IMR-90 (cell line): ENCODE measurements around the gene RBM23. TPM values are rescaled to one million over a fixed set of nuclear protein-coding genes. Genes with fewer than 3 reads are reported as not detected.

ENCODE experiments used
- ATAC-seq: fragments of 200-7000 bp; cut with Tn5 transposase; 2 replicates; pipeline ENCODE4 v1.9.1; 2020; ENCODE audit warnings: low read depth, mild to moderate bottlenecking, moderate library complexity
- BruUV-seq: library from RNA; stranded (reverse); fragments of 400-500 nt; replicated peaks from 2 replicates; lab custom pipeline; 2021; lab: Mats Ljungman, UMichigan
- CTCF ChIA-PET: fragments of 300-600 bp; formaldehyde crosslinking; extraction: SDS; loops from one replicate; lab custom pipeline; 2021; ENCODE audit warnings: antibody characterized with exemption; lab: Yijun Ruan, JAX
- POLR2A ChIA-PET: fragments of 300-600 bp; sonication (Branson Sonifier 250); formaldehyde crosslinking; loops from one replicate; lab custom pipeline; 2022; ENCODE audit warnings: antibody characterized with exemption; ENCODE audit not compliant: unreplicated experiment; lab: Charles Lee
- DNase-seq: peaks from one replicate; pipeline ENCODE4 v3.0.0; 2013
- H2AFZ ChIP-seq: replicated peaks from 2 replicates; pipeline ENCODE3; 2013; ENCODE audit warnings: low read length, mild to moderate bottlenecking; ENCODE audit not compliant: poor library complexity
- H2AK5ac ChIP-seq: 2 replicates; pipeline ENCODE4 v1.6.1; 2013; ENCODE audit warnings: low read depth, low read length, inconsistent platforms
- H2AK9ac ChIP-seq: replicated peaks from 2 replicates; pipeline ENCODE3; 2013; ENCODE audit warnings: mild to moderate bottlenecking, low read depth, low read length, moderate library complexity; ENCODE audit not compliant: poor library complexity
- H2BK120ac ChIP-seq: 2 replicates; pipeline ENCODE4 v1.6.1; 2013; ENCODE audit warnings: low read depth, low read length, inconsistent platforms
- H2BK15ac ChIP-seq: 3 replicates; pipeline ENCODE4 v1.6.1; 2013; ENCODE audit warnings: low read depth, low read length, inconsistent platforms
- H2BK20ac ChIP-seq: 2 replicates; pipeline ENCODE4 v1.6.1; 2013; ENCODE audit warnings: low read depth, mild to moderate bottlenecking, inconsistent platforms, low read length, moderate library complexity
- H2BK5ac ChIP-seq: 2 replicates; pipeline ENCODE4 v1.6.1; 2013; ENCODE audit warnings: mild to moderate bottlenecking, low read depth, low read length, inconsistent platforms; ENCODE audit not compliant: poor library complexity, severe bottlenecking
- H3K14ac ChIP-seq: replicated peaks from 2 replicates; pipeline ENCODE4 v1.6.1; 2013; ENCODE audit warnings: low read depth, low read length, inconsistent platforms
- H3K18ac ChIP-seq: 2 replicates; pipeline ENCODE4 v1.6.1; 2013; ENCODE audit warnings: low read depth, low read length, control low read depth
- H3K23ac ChIP-seq: 2 replicates; pipeline ENCODE4 v1.6.1; 2013; ENCODE audit warnings: low read depth, low read length, inconsistent platforms
- H3K27ac ChIP-seq: 2 replicates; pipeline ENCODE4 v1.5.1; 2013; ENCODE audit warnings: mild to moderate bottlenecking, control low read depth, low read length; ENCODE audit not compliant: insufficient read depth
- H3K27me3 ChIP-seq: 2 replicates; pipeline ENCODE4 v1.6.1; 2013; ENCODE audit warnings: low read length; ENCODE audit not compliant: control insufficient read depth, insufficient read depth
- H3K36me3 ChIP-seq: 2 replicates; pipeline ENCODE4 v1.6.1; 2013; ENCODE audit warnings: low read length, mixed read lengths; ENCODE audit not compliant: control insufficient read depth, insufficient read depth
- H3K4ac ChIP-seq: 2 replicates; pipeline ENCODE4 v1.6.1; 2013; ENCODE audit warnings: low read depth, low read length, inconsistent platforms
- H3K4me1 ChIP-seq: 2 replicates; pipeline ENCODE4 v1.6.1; 2013; ENCODE audit warnings: low read length, mixed read lengths; ENCODE audit not compliant: control insufficient read depth, insufficient read depth
- H3K4me2 ChIP-seq: 2 replicates; pipeline ENCODE4 v1.6.1; 2013; ENCODE audit warnings: low read depth, mild to moderate bottlenecking, control low read depth, low read length, moderate library complexity
- H3K4me3 ChIP-seq: 2 replicates; pipeline ENCODE4 v1.5.1; 2013; ENCODE audit warnings: low read depth, mild to moderate bottlenecking, control low read depth, low read length, moderate library complexity; ENCODE audit not compliant: insufficient read depth
- H3K56ac ChIP-seq: 2 replicates; pipeline ENCODE4 v1.6.1; 2013; ENCODE audit warnings: low read length, inconsistent platforms; ENCODE audit not compliant: insufficient read depth; ENCODE audit errors: extremely low read depth
- H3K79me1 ChIP-seq, 2 experiments: 2 replicates each; pipeline ENCODE4 v1.6.1; 2013; ENCODE audit warnings: low read length in 2 of 2, inconsistent platforms in 1 of 2, low read depth in 1 of 2
- H3K9ac ChIP-seq: 2 replicates; pipeline ENCODE4 v1.6.1; 2013; ENCODE audit warnings: low read depth, low read length, control low read depth
- H3K9me1 ChIP-seq: 2 replicates; pipeline ENCODE4 v1.6.1; 2013; ENCODE audit warnings: low read length, inconsistent platforms; ENCODE audit not compliant: insufficient read depth
- H3K9me3 ChIP-seq: 2 replicates; pipeline ENCODE4 v1.6.1; 2013; ENCODE audit warnings: low read length; ENCODE audit not compliant: control insufficient read depth, insufficient read depth
- H4K20me1 ChIP-seq: 2 replicates; pipeline ENCODE4 v1.6.1; 2013; ENCODE audit warnings: low read length, inconsistent platforms; ENCODE audit not compliant: insufficient read depth
- H4K5ac ChIP-seq: 2 replicates; pipeline ENCODE4 v1.6.1; 2013; ENCODE audit warnings: mild to moderate bottlenecking, low read depth, low read length, control low read depth
- H4K8ac ChIP-seq, 2 experiments: 2 replicates each; pipeline ENCODE4 v1.6.1; 2013; ENCODE audit warnings: low read depth in 2 of 2, low read length in 2 of 2, control low read depth in 1 of 2, inconsistent platforms in 1 of 2
- H4K91ac ChIP-seq: 2 replicates; pipeline ENCODE4 v1.6.1; 2013; ENCODE audit warnings: low read depth, low read length, inconsistent platforms; ENCODE audit not compliant: insufficient read depth
- BHLHE40 ChIP-seq: fragments of 150-350 bp; IDR thresholded peaks from 2 replicates; pipeline ENCODE4 v1.6.1; 2016; ENCODE audit warnings: mild to moderate bottlenecking, low read depth, low read length
- CEBPB ChIP-seq: IDR thresholded peaks from 2 replicates; pipeline ENCODE4 v1.6.1; 2012; ENCODE audit warnings: low read depth, low read length, improper control_type of control experiment
- CHD1 ChIP-seq: IDR thresholded peaks from 2 replicates; pipeline ENCODE4 v1.6.1; 2012; ENCODE audit warnings: low read depth, low read length, improper control_type of control experiment
- CTCF ChIP-seq: conservative IDR thresholded peaks from 2 replicates; pipeline ENCODE4 v1.5.1; 2012; ENCODE audit warnings: mild to moderate bottlenecking, low read depth, low read length, improper control_type of control experiment
- ELK1 ChIP-seq: fragments of 150-350 bp; IDR thresholded peaks from 2 replicates; pipeline ENCODE4 v1.6.1; 2016; ENCODE audit warnings: low read depth, mild to moderate bottlenecking, low read length, moderate library complexity, borderline replicate concordance
- FOS ChIP-seq: fragments of 150-350 bp; IDR thresholded peaks from 2 replicates; pipeline ENCODE4 v1.6.1; 2016; ENCODE audit warnings: low read depth, low read length
- MAFK ChIP-seq: IDR thresholded peaks from 2 replicates; pipeline ENCODE4 v1.6.1; 2012; ENCODE audit warnings: low read depth, low read length, improper control_type of control experiment
- MAZ ChIP-seq: IDR thresholded peaks from 2 replicates; pipeline ENCODE4 v1.6.1; 2012; ENCODE audit warnings: low read depth, mild to moderate bottlenecking, low read length, improper control_type of control experiment, moderate library complexity, borderline replicate concordance
- MXI1 ChIP-seq: IDR thresholded peaks from 2 replicates; pipeline ENCODE4 v1.6.1; 2012; ENCODE audit warnings: low read depth, mild to moderate bottlenecking, low read length, moderate library complexity, borderline replicate concordance
- NFE2L2 ChIP-seq: fragments of 150-350 bp; IDR thresholded peaks from 2 replicates; pipeline ENCODE4 v1.6.1; 2016; ENCODE audit warnings: low read depth, mild to moderate bottlenecking, low read length
- POLR2A ChIP-seq: IDR thresholded peaks from 2 replicates; pipeline ENCODE4 v1.6.1; 2012; ENCODE audit warnings: mild to moderate bottlenecking, low read depth, low read length
- RAD21 ChIP-seq: IDR thresholded peaks from 2 replicates; pipeline ENCODE4 v1.6.1; 2012; ENCODE audit warnings: low read length, improper control_type of control experiment
- RCOR1 ChIP-seq: IDR thresholded peaks from 2 replicates; pipeline ENCODE4 v1.6.1; 2012; ENCODE audit warnings: mild to moderate bottlenecking, low read length, improper control_type of control experiment; ENCODE audit not compliant: insufficient replicate concordance
- RFX5 ChIP-seq: IDR thresholded peaks from 2 replicates; pipeline ENCODE4 v1.8.0; 2012; ENCODE audit warnings: low read depth, mild to moderate bottlenecking, low read length, moderate library complexity
- USF2 ChIP-seq: fragments of 150-350 bp; IDR thresholded peaks from 2 replicates; pipeline ENCODE4 v1.6.1; 2017; ENCODE audit warnings: mild to moderate bottlenecking, antibody characterized with exemption, low read length, low read depth
- WGBS, 2 experiments: methylation state at CpG; one replicate each; pipeline versions ENCODE4 v1.1.5 to v1.1.7; 2013; ENCODE audit warnings: missing lambda C conversion rate in 2 of 2; ENCODE audit not compliant: insufficient read length in 1 of 2; ENCODE audit errors: extremely low coverage in 2 of 2; 5-methylcytosine and 5-hydroxymethylcytosine counted together
- dilution Hi-C: fragments of 300-500 bp; cut with HindIII; formaldehyde crosslinking; loops from one replicate; pipeline ENCODE4 v1.14.3; 2018; ENCODE audit warnings: low sequenced_read_pairs; ENCODE audit not compliant: unreplicated experiment
- in situ Hi-C: fragments of 300-500 bp; cut with MboI; formaldehyde crosslinking; loops from 3 replicates; pipeline ENCODE4 v1.14.3; 2019; ENCODE audit warnings: low sequenced_read_pairs, inconsistent platforms, mixed read lengths
- intact Hi-C: fragments of 100-400 bp; cut with micrococcal nuclease; formaldehyde crosslinking; loops from 2 replicates; pipeline ENCODE4 v1.10.0; 2022
- polyA plus RNA-seq, 3 experiments: library from polyadenylated mRNA; depleted of rRNA; stranded (reverse); fragments of >200 nt; gene quantifications; 2 replicates each; pipeline ENCODE4 v1.2.3, GENCODE V29; 2012; ENCODE audit warnings: low replicate concordance in 1 of 3
- total RNA-seq: library from RNA; depleted of rRNA; stranded (reverse); fragments of >200 nt; gene quantifications from 2 replicates; pipeline ENCODE4 v1.2.3, GENCODE V29; 2012

Gene RBM23
- total and polyA plus RNA-seq, 2 of the 4 experiments (the other 2 are of a cell fraction) = 44.7 to 375 TPM

- no peak overlapping the region for H2AK9ac ChIP-seq
- no CpG with 5 or more reads among the region's 5 CpGs for WGBS, 2 experiments
- no TSS peak for BruUV-seq
- ChIA-PET POLR2A (no interaction called here), CTCF (interaction anchor here (1.3 kb wide), 1 partner anchor 14 kb away, joined by 6 read pairs; no protein-coding TSS in a partner anchor)
- no peak overlapping the region for H3K9ac ChIP-seq
- DNase-seq = no peak
- H3K27me3 ChIP-seq = no peaks in the 10 kb centered on the region
- no peak overlapping the region for H4K8ac ChIP-seq
- ATAC-seq = no peak
- H3K23ac ChIP-seq = no peak overlapping the region
- H3K14ac ChIP-seq = no peak overlapping the region
- TF ChIP-seq NFE2L2 (no peak), FOS (no peak), RCOR1 (no peak), MAZ (no peak), MAFK (no peak), MXI1 (no peak), ELK1 (no peak), CEBPB (no peak), CTCF (no peak), RAD21 (no peak), USF2 (no peak), CHD1 (no peak), RFX5 (no peak), BHLHE40 (no peak), POLR2A (no peak)
- no peaks in the 10 kb centered on the region for H3K4me1 ChIP-seq
- dilution Hi-C loops (no loop called here), intact Hi-C loops (no loop called here), in situ Hi-C loops (loop anchor here (25.0 kb wide), 1 partner anchor 480 kb away; no protein-coding TSS in a partner anchor)
- H3K27ac ChIP-seq = no peak overlapping the region
- no peak overlapping the region for H3K56ac ChIP-seq
- H2AK5ac ChIP-seq = no peak overlapping the region
- H3K4me3 ChIP-seq = no peak overlapping the region
- no peak overlapping the region for H2BK20ac ChIP-seq
- H3K79me1 ChIP-seq = no peaks in the 10 kb centered on the region
- no peak overlapping the region for H3K18ac ChIP-seq
- H3K4ac ChIP-seq = no peak overlapping the region
- H4K91ac ChIP-seq = no peak overlapping the region
- no peaks in the 10 kb centered on the region for H3K36me3 ChIP-seq
- H2AFZ ChIP-seq = no peak overlapping the region
- H2BK120ac ChIP-seq = no peak overlapping the region
- no peak overlapping the region for H3K4me2 ChIP-seq
- peaks cover 3% of the 10 kb centered on the region; the same call in 1 of the 2 replicates for H4K20me1 ChIP-seq
- H3K9me1 ChIP-seq = no peaks in the 10 kb centered on the region
- H2BK5ac ChIP-seq = no peak overlapping the region
- no peaks in the 10 kb centered on the region for H3K9me3 ChIP-seq
- H2BK15ac ChIP-seq = no peak overlapping the region
- H4K5ac ChIP-seq = no peak overlapping the region
These were observed 52.1 kb downstream of the RBM23 start for GRCh38 chr14:22866874-22867273.
